HepG2 (cell line): ENCODE data around the gene TBC1D16. TPM values are rescaled to one million over a fixed set of nuclear protein-coding genes. Genes with fewer than 3 reads are reported as not detected.
A peak's percentile ranks its signal among the peaks of the same experiment; 100 is the strongest.

Experiments
- CBX2 ChIP-seq, 2 experiments: fragments of 200-600 bp in 1 of 2; sonication (generic); formaldehyde crosslinking in 1 of 2; IDR thresholded peaks; 2 replicates each; pipeline versions ENCODE4 v1.7.0 to v1.8.1; 2018 to 2022; ENCODE audit warnings: low read depth in 2 of 2, low read length in 1 of 2, mild to moderate bottlenecking in 1 of 2, missing genetic modification reagents in 1 of 2
- CEBPG ChIP-seq: IDR thresholded peaks from 2 replicates; pipeline ENCODE4 v1.6.1; 2016
- CENPT ChIP-seq: sonication (generic); formaldehyde crosslinking; IDR thresholded peaks from 2 replicates; pipeline ENCODE4 v1.8.0; 2022; ENCODE audit warnings: low read depth, mild to moderate bottlenecking, moderate library complexity, missing genetic modification reagents
- DNMT1 ChIP-seq: sonication (generic); formaldehyde crosslinking; IDR thresholded peaks from 2 replicates; pipeline ENCODE4 v1.5.1; 2020; ENCODE audit warnings: mild to moderate bottlenecking, missing genetic modification reagents
- FOXO1 ChIP-seq: sonication (generic); formaldehyde crosslinking; IDR thresholded peaks from 2 replicates; pipeline ENCODE4 v1.4.0; 2020; ENCODE audit warnings: missing genetic modification reagents
- NCOA1 ChIP-seq: sonication (generic); formaldehyde crosslinking; IDR thresholded peaks from 2 replicates; pipeline ENCODE4 v1.9.0; 2021; ENCODE audit warnings: missing genetic modification reagents
- PLRG1 ChIP-seq: fragments of 450-650 bp; conservative IDR thresholded peaks from 2 replicates; pipeline ENCODE4 v1.6.1; 2016
- PPARG ChIP-seq: conservative IDR thresholded peaks from 2 replicates; pipeline ENCODE4 v1.6.1; 2016; ENCODE audit warnings: missing biosample characterization, missing genetic modification reagents
- SRF ChIP-seq: IDR thresholded peaks from 2 replicates; pipeline ENCODE4 v1.6.1; 2011; ENCODE audit warnings: mild to moderate bottlenecking, low read depth, low read length, moderate library complexity
- SRSF9 ChIP-seq: fragments of 200-400 bp; formaldehyde crosslinking; IDR thresholded peaks from 2 replicates; pipeline ENCODE4 v1.6.1; 2018; ENCODE audit warnings: borderline replicate concordance, mild to moderate bottlenecking, low read depth, low read length; ENCODE audit not compliant: insufficient read depth, poor library complexity, severe bottlenecking
- ZC3H4 ChIP-seq: sonication (generic); formaldehyde crosslinking; IDR thresholded peaks from 2 replicates; pipeline ENCODE4 v1.4.0; 2020; ENCODE audit warnings: missing genetic modification reagents, borderline replicate concordance
- ZMYM3 ChIP-seq: sonication (generic); formaldehyde crosslinking; IDR thresholded peaks from 2 replicates; pipeline ENCODE4 v1.5.1; 2020; ENCODE audit warnings: mild to moderate bottlenecking, missing genetic modification reagents
- ZSCAN29 ChIP-seq: sonication (generic); formaldehyde crosslinking; conservative IDR thresholded peaks from 2 replicates; pipeline ENCODE4 v1.4.0; 2020; ENCODE audit warnings: mild to moderate bottlenecking, missing genetic modification reagents
- polyA plus RNA-seq, 8 experiments: library from polyadenylated mRNA; depleted of rRNA in 3 of 8; stranded (reverse) in 7 of 8; unstranded in 1 of 8; fragments of >200 nt; fragmentation: Illumina TruSeq in 4 of 8; extraction: Trizol in 4 of 8; gene quantifications; 2 replicates each; pipeline versions ENCODE4 v1.2.1 to v1.2.3, GENCODE V29; 2011 to 2016; ENCODE audit warnings: low read depth in 4 of 8, missing spikeins in 1 of 8, mixed read lengths in 1 of 8; ENCODE audit not compliant: insufficient read depth in 1 of 8
- total RNA-seq, 5 experiments: library from RNA; depleted of rRNA; stranded (reverse); fragments of >200 nt; fragmentation: Illumina TruSeq; extraction: Trizol; gene quantifications; 2 replicates each; pipeline ENCODE4 v1.2.3, GENCODE V29; 2016; ENCODE audit warnings: low read depth in 1 of 5
- TF ChIP-seq, protein P1 (sequence below): sonication (generic); formaldehyde crosslinking; IDR thresholded peaks from 2 replicates; pipeline ENCODE4 v1.5.0; 2020; ENCODE audit warnings: missing genetic modification reagents
- TF ChIP-seq, protein P2 (sequence below): sonication (generic); formaldehyde crosslinking; IDR thresholded peaks from 2 replicates; pipeline ENCODE4 v1.8.0; 2022; ENCODE audit warnings: mild to moderate bottlenecking, missing genetic modification reagents, borderline replicate concordance
- TF ChIP-seq, protein P3 (sequence below): sonication (generic); formaldehyde crosslinking; IDR thresholded peaks from 2 replicates; pipeline ENCODE4 v1.4.0; 2020; ENCODE audit warnings: missing genetic modification reagents
- TF ChIP-seq, protein P4 (sequence below): sonication (generic); formaldehyde crosslinking; IDR thresholded peaks from 2 replicates; pipeline ENCODE4 v1.5.0; 2020; ENCODE audit warnings: missing genetic modification reagents
- TF ChIP-seq, protein P5 (sequence below): fragments of 450-650 bp; IDR thresholded peaks from 2 replicates; pipeline ENCODE4 v1.6.1; 2017
- TF ChIP-seq, protein P6 (sequence below): sonication (generic); formaldehyde crosslinking; IDR thresholded peaks from 2 replicates; pipeline ENCODE4 v1.5.1; 2020; ENCODE audit warnings: mild to moderate bottlenecking, moderate library complexity, missing genetic modification reagents

The TBC1D16 gene
- total and polyA plus RNA-seq, 2 of the 13 experiments (the other 11 are each of a cell fraction or from before 2014, with no cell fraction given), result 14.9 to 24.9 TPM

DNA sequence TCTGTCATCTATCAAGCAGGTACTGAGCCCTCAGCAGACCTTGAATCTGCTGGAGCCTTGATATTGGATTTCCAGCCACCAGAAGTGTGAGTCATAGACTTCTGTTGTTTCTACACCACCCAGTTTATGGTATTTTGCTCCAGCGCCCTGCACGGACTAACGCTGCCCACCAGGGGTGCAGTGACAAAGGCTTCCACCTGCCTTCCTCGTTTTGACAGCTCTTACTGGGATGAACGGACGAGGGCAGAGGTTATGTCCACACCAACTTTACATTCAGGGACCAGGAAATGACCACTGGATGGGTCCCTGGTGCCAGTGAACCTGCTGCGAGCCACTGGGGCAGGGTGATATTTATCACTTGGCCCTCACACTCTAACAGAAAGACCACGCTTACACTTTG lies 129.8 kb downstream of the TBC1D16 start (continued):
- TF ChIP-seq, protein P1, sequence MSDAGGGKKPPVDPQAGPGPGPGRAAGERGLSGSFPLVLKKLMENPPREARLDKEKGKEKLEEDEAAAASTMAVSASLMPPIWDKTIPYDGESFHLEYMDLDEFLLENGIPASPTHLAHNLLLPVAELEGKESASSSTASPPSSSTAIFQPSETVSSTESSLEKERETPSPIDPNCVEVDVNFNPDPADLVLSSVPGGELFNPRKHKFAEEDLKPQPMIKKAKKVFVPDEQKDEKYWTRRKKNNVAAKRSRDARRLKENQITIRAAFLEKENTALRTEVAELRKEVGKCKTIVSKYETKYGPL (CRISPR knock-in tag), result 0 out of 2 replicates have a peak, but pooled peaks have one; percentile 24
- no peak for TF ChIP-seq ZC3H4
- TF ChIP-seq FOXO1, result peak; percentile 76
- no peak for TF ChIP-seq CENPT (CRISPR knock-in tag)
- peak; percentile 89 for TF ChIP-seq ZMYM3
- TF ChIP-seq, protein P2, sequence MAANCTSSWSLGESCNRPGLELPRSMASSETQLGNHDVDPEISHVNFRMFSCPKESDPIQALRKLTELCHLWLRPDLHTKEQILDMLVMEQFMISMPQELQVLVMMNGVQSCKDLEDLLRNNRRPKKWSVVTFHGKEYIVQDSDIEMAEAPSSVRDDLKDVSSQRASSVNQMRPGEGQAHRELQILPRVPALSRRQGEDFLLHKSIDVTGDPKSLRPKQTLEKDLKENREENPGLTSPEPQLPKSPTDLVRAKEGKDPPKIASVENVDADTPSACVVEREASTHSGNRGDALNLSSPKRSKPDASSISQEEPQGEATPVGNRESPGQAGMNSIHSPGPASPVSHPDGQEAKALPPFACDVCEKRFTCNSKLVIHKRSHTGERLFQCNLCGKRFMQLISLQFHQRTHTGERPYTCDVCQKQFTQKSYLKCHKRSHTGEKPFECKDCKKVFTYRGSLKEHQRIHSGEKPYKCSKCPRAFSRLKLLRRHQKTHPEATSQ (CRISPR knock-in tag), result no peak
- no peak for TF ChIP-seq PLRG1
- peak; percentile 66 for TF ChIP-seq CEBPG (CRISPR knock-in tag)
- no peak for TF ChIP-seq SRSF9
- peak; percentile 76; the same call in 1 of the 2 replicates for TF ChIP-seq ZSCAN29
- no peak for TF ChIP-seq NCOA1 (CRISPR knock-in tag)
- TF ChIP-seq DNMT1 (CRISPR knock-in tag), result no peak
- TF ChIP-seq CBX2 (IDR thresholded peaks at IDR 0.05; ENCODE audit: low read depth, low read length), result no peak
- TF ChIP-seq CBX2 (CRISPR knock-in tag; IDR thresholded peaks at IDR 0.05; ENCODE audit: low read depth), result no peak
- TF ChIP-seq, protein P3, sequence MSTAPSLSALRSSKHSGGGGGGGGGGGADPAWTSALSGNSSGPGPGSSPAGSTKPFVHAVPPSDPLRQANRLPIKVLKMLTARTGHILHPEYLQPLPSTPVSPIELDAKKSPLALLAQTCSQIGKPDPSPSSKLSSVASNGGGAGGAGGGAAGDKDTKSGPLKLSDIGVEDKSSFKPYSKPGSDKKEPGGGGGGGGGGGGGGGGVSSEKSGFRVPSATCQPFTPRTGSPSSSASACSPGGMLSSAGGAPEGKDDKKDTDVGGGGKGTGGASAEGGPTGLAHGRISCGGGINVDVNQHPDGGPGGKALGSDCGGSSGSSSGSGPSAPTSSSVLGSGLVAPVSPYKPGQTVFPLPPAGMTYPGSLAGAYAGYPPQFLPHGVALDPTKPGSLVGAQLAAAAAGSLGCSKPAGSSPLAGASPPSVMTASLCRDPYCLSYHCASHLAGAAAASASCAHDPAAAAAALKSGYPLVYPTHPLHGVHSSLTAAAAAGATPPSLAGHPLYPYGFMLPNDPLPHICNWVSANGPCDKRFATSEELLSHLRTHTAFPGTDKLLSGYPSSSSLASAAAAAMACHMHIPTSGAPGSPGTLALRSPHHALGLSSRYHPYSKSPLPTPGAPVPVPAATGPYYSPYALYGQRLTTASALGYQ, result no peak
- TF ChIP-seq, protein P4, sequence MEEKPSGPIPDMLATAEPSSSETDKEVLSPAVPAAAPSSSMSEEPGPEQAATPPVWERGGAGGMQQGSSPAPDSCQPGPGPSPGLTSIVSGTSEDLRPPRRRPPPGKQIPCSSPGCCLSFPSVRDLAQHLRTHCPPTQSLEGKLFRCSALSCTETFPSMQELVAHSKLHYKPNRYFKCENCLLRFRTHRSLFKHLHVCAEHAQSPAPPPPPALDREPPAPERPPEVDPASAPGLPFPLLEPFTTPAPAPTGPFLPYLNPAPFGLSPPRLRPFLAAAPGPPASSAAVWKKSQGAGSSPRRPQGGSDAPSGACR (CRISPR knock-in tag), result no peak
- no peak for TF ChIP-seq SRF
- peak; percentile 98 for TF ChIP-seq PPARG (CRISPR knock-in tag)
- TF ChIP-seq, protein P5, sequence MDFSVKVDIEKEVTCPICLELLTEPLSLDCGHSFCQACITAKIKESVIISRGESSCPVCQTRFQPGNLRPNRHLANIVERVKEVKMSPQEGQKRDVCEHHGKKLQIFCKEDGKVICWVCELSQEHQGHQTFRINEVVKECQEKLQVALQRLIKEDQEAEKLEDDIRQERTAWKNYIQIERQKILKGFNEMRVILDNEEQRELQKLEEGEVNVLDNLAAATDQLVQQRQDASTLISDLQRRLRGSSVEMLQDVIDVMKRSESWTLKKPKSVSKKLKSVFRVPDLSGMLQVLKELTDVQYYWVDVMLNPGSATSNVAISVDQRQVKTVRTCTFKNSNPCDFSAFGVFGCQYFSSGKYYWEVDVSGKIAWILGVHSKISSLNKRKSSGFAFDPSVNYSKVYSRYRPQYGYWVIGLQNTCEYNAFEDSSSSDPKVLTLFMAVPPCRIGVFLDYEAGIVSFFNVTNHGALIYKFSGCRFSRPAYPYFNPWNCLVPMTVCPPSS, result no peak
- TF ChIP-seq, protein P6, sequence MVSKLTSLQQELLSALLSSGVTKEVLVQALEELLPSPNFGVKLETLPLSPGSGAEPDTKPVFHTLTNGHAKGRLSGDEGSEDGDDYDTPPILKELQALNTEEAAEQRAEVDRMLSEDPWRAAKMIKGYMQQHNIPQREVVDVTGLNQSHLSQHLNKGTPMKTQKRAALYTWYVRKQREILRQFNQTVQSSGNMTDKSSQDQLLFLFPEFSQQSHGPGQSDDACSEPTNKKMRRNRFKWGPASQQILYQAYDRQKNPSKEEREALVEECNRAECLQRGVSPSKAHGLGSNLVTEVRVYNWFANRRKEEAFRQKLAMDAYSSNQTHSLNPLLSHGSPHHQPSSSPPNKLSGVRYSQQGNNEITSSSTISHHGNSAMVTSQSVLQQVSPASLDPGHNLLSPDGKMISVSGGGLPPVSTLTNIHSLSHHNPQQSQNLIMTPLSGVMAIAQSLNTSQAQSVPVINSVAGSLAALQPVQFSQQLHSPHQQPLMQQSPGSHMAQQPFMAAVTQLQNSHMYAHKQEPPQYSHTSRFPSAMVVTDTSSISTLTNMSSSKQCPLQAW, result peak; percentile 86
